Adrenal gland (tissue), 5 donors: ENCODE results near the gene EEF1AKMT3.

Experiments
- CTCF ChIP-seq, 6 experiments: fragments of 450-650 bp in 4 of 6; fragments of 200-600 bp in 2 of 6; sonication (generic) in 1 of 6; IDR thresholded peaks; 1 replicate in 5 of 6; 2 replicates in 1 of 6; pipeline versions ENCODE4 v1.5.1 to v1.8.0; 2016 to 2021; ENCODE audit warnings: antibody characterized with exemption in 6 of 6, mild to moderate bottlenecking in 2 of 6, moderate library complexity in 1 of 6
- POLR2A ChIP-seq, 2 donors: fragments of 450-650 bp; IDR thresholded peaks; one replicate each; pipeline ENCODE4 v1.6.1; 2017; ENCODE audit warnings: antibody characterized with exemption in 2 of 2, mild to moderate bottlenecking in 2 of 2, moderate library complexity in 1 of 2
- donor health status: DM: no; HTN: no; CAD: no.

DNA sequence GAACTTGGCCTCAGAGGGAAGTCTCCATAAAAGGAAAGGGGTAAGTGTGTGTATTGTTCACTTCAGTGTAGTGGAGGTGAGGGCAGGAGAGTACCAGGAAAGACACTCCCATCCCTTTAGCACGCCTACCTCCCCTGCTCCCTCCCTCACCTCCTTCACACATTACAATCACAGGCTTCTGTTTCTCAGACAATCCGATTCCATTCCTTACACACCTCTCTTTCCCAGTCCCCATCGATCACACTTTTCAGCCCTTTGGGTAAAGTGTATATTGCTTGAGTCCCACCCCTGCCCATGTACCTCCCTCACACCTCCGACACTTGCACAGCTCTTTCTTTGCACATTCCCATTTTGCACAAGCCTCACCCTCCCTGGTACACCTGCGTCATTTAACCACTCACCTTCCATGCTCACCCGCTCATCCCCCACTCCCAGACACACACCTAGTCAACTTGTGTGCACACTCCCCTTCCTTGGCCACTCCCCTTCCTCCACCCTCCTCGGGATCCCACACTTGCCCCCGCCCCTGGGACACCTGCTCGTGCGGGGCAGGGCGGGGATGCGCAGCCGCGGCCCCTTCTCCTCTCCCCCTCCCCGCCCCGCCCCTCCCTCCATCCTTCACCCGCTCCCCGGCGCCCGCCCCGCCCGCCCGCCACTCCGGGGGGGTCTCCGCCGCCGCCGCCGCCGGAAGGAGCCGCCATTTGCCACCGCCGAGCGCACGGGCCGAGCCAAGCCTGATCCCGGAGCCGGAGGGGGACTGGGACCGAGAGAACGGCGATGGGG, 17.8 kb upstream of the EEF1AKMT3 start, which contains the start of gene MARCHF9:
- TF ChIP-seq POLR2A (IDR thresholded peaks at IDR 0.05) (no peak), CTCF (IDR thresholded peaks at IDR 0.05) (no peak)
